ENCODE results near the gene SELPLG.
"Not testable (repeated sequence)": the region's sequence is repeated elsewhere in the genome, so short reads cannot be mapped to it uniquely, and the experiment has no call there.

SELPLG gene

DNA sequence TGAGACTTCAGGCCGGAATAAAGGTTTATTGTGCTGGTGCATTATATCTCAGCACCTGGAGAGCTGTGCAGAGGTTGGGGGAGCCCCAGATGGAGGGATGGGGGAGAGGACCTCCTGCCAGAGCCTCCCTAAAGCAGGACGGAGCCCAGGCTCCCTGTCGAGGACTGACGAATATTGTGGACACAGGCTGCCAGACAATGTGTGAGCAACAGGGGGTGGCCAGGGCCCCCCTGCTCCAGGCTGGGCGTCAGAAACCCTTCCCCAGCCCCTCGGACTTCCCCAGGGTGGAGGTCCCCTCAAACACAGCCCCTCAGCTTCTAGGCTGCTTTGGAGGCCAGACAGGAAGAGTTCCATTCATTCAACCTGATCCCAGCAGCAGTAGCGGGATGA, 43.9 kb downstream of the SELPLG start:
- DNase-seq (ENCODE audit: low read depth), result no peak

DNA sequence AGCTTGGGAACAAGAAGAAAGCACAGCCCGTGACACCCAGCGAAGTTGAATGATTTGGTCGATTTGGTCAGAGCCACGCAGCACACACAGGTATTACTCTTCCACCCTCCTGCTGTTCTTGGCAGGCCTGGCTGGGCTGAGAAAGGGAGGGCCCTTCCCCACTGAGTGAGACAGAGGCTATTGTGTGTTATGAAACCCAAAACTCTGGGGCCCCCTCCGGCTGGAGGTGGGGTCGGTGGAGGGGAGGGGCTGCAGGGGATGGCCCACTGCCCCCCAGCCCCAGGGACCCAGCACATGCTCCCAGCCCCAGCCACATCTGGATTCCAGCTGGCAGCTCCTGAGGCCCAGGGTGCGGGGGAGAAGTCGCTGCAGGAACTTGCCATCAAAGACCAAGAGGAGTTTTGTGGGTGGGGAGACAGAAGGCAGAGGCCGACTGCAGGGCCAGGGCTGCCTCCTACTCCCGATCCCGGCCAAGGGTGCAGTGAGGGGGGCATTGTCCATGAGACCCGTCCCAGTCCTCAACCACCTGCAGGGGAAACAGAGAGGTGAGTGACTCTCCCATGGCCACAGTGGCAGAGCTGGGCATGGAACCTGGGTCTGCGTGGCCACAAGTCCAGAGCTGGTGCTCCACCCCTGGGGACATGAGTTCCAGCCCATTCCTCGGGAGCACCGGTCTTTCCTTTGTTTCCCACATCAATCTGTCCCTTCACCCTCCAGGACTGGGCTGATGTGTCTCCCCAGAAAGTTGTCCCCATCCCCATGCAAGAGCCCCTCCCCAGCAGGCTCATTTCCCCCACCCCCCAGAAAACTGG, 44.5 kb downstream of the SELPLG start:
- DNase-seq (ENCODE audit: low read depth), result no peak

DNA sequence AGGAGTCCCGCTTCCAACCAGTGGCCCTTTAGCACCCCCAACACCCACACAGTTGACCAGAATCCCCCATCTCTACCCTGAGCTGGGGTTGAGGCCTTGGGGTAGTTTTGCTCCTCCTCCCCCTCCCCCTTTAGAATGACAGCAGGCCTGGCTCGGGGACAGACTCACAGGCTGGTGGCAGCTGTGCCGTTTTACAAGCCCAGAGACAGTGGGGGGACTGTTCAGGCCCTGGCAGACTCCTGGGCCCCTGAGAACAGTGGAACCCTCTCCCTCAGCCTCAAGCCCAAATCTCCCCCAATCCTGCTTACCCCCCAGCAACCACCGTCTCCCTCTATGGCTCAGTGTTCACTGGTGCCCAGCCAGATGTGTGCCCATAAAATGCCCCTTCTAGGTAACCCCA, 45.9 kb downstream of the SELPLG start:
- no peak for DNase-seq (ENCODE audit: low read depth)

DNA sequence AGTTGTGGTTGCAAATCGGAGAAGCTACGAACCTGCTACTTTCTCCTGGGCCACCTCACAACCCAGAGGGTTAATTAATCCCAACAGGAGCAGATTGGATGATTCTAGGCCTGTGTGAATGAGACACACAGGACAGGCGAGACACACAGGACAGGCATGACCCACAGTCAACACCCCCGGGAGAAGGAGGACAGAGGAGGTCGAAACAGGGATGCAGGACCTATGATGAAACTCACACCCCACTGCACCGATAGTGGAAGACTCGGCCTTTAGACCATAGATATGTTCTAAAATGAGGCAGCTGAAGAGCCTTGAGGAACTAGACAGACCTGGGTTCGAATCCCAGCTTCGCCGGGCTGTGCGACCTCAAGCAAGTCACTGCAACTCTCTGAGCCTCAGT, 47.4 kb downstream of the SELPLG start:
- no peak for DNase-seq (ENCODE audit: low read depth)

DNA sequence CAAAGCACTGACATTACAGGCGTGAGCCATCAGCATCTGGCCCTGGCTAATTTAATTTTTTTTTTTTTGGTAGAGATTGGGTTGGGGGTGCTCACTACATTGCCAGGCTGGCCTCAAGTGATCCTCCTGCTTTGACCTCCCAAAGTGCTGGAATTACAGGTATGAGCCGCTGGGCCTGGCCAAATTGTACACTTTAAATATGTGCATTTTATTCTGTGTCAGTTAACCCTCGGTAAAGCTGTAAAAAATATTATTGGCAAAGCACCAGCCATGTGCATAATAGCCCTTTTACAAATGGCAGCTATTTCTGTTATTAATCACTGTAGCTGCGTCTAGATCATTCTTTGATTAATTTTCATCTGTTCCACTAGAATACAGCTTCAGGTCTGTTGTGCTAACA, 47.8 kb downstream of the SELPLG start:
- DNase-seq (ENCODE audit: low read depth), result no peak

DNA sequence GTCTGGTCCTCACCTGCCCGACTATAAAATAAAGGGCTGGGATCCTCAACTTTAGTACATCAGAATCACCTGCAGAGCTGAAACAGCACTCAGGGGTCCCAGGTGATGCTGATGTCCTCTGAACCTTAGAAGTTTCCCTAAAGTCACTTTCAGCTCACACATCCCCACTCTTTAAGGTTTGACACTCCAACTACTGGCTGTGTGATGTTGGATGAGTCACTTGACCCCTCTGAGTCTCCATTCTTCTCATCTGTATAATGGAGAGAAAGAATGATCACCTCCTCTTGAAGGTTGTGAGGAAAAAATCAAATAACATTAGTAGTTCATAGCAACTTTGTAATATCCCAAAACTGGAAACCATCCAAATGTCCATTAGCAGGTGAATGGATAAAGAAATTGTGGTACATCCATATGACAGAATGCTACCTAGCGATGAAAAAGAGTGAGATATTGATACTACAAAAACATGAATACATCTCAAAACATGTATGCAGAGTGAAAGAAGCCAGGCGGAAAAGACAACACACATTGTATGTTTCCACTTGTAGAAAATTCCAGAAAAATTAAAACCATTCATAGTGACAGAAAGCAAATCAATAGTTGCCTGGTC, 49.1 kb downstream of the SELPLG start:
- DNase-seq (ENCODE audit: low read depth), result no peak

DNA sequence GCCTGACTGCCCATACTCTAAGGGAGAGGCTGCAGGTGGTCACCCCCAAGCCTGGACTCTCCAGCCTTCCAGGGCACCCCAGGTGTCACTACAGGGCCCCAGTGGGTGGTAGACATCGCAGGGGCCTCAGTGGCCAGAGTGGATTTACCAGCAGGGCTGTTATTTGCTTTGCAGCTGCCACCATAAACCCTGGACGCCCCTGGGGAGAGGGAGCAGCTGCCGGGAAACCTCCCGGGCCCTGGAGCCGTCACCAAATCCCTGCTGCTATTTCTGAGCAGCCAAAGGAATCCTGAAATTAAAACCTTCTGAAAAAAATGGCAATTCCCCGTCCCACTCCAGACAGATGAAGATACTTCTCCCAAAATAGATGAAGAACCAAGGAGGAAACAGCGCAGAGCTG, 49.7 kb downstream of the SELPLG start:
- no peak for DNase-seq (ENCODE audit: low read depth)

DNA sequence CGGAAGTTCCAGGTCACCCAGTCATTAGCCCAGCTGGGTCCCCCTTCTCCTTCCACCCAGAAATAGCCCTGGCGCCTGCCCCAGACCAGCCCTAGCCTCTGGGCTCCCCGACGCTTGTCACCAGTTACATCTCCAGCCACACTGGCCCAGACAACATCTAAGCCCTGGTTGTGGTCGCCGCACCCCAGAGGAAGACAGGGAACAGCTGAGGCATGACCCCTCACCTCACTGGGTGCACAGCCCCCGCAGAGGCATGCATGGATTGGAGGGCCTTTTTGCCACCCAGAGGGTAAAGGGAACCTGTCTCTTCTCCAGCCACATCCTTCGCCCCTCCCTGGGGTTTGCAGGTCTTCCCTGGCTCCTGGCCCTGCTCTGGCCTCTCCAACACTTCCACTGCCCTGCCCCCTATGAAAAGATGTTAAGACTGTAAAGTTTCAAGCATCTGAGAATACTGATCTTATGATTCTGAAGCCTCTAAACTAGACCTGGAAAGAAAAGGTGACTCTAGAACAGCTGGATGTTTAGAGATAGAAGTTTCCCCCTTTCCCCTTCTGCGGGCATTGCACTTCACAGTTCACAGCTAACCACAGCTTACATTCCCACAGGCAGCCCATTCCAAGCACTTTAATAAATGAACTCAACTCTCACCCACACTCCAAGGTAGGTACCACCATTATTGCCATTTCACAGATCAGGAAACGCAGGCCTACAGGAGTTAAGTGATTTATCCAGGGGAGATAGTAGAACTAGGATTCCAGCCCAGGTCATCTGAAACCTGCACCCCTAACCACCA, 50.5 kb downstream of the SELPLG start:
- DNase-seq (ENCODE audit: low read depth), result no peak

DNA sequence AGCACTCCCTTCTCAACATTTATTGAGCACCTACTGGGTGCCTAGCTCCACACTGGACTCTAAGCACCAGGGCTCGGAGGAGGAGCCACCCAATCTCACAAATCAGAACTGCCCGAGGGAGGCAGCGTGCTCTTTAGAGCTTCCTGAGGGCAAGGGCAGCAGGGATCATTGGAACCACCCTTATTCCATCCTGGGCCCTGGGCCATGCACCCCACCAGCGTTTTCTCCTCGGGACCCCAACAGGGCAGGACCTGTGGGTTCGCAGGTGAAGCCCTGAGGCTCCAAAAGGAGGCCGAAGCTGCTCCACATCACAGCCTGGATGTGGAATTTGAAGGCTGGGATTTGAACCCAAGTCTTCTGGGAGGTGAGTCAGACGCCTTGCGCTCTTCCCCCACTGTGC, 51.2 kb downstream of the SELPLG start:
- no peak for DNase-seq (ENCODE audit: low read depth)

DNA sequence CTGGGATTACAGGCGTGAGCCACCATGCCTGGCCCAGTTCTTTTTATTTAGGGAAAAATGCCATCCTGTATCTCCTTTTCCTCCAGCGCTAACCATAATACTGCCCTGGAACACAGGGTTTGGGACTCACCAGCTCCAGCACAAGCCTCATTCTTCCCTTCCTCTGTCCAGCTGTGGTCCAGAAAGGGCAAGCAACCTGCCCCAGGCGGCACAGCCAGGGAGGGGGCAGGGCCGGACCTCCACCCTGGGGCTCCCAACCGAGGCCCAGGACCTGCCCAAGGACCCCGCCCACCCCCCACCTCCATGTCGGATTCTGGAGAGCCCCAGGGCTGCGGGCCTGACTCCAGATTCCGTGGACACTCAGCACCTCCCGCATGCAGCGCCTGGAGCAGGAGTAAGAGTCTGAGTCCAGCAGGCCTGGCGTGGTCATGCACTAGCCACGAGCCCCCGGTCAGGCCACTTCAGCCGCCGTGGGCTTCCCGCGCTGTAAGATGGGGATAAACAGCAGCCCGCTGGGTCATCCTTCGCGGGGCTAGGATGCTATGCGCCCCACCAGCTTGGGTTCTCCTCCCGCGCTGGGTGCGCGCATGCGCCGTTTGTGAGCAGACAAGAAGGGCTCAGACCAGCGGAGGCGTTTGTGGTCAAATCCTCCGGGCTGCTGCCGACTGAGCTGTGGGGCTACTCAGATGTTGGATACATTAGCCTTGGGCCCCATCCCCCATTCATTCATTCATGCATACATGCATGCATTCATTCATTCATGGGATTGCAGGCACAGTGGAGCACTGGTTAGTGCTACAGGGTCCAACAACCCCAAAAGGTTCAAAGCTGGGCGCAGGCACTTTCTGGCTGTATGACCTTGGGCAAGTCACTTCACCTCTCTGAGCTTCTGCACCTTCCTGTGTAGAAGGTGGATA, 52.1 kb downstream of the SELPLG start:
- DNase-seq (ENCODE audit: low read depth), result no peak

DNA sequence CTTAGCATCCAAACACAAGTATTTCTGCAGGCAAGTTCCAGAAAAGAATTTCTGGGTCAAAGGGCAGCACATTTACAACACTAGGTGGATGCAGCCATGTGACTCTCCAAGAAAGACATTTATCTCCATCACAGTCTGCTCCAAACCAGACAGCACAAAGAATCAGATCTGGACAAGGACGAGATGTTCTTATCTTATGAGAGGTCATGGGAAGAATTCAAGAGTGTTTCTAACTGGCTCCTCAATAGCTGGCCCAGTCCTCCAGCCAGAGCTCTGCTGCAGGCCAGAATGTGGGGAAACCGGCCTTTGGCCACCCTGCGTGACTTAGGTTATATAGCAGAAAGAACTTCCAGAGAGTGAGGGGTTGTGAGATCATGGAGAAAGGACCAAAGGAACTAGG, 53.2 kb downstream of the SELPLG start:
- DNase-seq (ENCODE audit: low read depth), result no peak

DNA sequence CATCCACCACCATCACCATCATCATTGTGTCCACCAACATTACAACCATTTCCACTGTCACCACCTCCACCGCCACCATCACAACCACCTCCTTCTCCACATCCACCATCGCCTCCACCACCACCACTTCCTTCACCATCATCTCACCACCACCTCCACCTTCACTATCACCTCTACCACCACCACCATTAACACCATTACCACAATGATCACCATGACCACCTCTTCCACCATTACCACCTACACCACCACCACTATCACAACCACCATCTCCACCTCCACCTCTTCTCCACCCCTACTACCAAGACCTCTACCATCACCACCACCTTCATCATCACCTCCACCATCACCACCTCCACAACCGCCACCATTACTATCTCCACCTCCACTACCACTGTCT, 54.9 kb downstream of the SELPLG start:
- no peak for DNase-seq (ENCODE audit: low read depth)

DNA sequence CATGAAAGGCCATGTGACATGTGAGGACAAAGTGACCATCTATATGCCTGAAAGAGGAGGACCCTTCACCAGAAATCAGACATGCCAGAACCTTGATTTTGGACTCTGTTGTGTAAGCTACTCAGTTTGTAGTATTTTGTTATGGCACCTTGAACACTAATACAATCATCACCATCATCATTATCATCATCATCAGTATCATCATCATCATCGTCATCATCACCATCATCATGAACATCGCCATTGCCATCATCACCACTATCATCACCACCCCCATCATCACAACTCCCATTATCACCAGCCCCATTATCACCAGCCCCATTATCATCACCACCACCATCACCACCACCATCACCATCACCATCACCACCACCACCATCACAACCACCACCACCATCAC, 55.4 kb downstream of the SELPLG start:
- no peak for DNase-seq (ENCODE audit: low read depth)

DNA sequence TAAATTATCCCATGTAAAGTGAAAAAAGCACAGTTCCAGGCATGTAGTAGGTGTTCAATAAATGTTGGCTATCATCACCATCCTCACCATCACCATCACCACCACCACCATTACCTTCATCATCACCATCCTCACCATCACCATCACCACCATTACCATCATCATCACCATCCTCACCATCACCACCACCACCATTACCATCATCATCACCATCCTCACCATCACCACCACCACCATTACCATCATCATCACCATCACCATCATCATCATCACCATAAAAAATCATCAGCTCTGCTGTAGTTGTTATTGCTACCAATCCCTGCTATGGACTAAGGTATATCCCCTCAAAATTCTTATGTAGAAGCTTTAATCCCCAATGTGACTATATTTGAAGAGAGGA, 56.2 kb downstream of the SELPLG start:
- DNase-seq (ENCODE audit: low read depth), result no peak

DNA sequence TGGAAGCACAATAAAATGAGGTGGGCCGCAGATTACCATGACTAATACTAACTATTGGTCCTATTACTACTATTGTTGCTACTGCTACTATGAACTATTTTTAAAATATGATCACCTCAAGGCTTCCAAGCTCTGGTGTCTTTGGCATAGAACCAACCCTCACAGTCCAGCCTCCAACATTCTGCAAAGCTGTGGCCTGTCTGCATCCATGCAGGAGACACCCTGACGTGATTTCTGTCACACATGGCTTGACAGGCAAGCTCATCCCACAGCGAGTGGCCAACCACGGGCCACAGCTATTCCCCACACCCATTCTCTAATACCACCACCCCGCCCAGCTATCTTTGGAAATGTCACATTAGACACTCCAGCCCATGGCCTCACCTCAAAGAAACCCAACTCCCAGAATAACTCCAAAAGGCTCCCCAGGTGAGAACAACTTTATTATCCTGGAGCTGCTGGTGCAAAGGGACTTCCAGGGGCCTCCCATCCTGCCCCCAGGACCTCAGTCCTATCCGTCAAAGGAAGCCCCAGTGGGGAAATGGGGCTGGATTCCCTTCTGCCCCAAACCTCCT, 56.9 kb downstream of the SELPLG start:
- DNase-seq (ENCODE audit: low read depth), result no peak

DNA sequence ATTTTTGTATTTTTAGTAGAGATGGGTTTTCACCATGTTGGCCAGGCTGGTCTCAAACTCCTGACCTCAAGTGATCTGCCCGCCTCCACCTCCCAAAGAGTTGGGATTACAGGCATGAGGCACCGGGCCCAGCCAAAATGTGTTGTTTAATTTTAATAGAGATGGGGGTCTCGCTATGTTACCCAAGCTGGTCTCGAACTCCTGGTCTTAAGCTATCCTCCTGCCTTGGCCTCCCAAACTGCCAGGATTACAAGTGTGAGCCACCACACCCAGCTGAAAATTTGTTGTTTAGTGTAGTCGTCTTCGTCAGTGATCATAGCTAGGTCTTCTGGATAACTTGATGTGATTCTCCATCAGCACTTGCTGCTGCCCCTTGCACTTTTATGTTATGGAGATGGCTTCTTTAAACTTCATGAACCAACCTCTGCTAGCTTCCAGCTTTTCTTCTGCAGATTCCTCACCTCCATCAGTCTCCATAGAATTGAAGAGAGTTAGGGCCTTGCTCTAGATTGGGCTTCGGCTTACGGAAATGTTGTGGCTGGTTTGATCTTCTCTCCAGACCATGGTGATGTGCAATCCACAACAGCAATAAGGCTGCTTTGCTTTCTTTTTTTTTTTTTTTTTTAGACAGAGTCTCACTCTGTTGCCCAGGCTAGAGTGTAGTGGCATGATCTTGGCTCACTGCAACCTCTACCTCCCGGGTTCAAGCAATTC, 58.3 kb downstream of the SELPLG start:
- no peak for DNase-seq (ENCODE audit: low read depth)

DNA sequence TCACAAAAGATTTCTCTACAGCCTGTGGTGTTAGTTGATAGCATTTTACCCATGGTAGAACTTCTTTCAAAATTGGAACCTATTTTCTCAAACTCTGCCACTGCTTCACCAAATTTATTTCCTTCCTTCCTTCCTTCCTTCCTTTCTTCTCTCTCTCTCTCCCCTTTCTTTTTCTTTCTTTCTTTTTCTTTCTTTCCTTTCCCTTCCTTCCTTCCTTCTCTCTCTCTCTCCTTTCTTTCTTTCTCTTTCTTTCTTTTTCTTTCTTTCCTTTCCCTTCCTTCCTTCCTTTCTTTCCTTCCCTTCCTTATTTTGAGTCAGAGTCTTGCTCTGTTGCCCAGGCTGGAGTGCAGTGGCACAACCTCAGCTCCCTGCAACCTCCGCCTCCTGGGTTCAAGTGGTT, 59.4 kb downstream of the SELPLG start:
- DNase-seq (ENCODE audit: low read depth), result not testable (repeated sequence)

DNA sequence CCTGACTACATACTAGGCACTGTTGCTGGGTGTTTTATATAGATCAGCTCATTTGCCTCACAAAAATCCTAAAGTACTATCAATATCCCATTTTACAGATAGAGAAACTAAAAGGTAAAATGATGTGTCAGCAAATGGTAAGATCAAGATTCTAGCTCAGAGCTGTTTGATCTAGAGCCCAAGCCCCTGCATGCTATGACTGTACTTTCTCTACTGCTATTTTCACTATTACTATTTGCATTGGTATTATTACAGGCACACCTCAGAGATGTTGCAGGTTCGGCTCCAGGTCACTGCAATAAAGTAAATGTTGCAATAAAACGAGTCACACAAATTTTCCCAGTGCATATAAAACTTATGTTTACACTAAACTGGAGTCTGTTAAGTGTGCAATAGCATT, 60.4 kb downstream of the SELPLG start:
- DNase-seq (ENCODE audit: low read depth), result no peak

DNA sequence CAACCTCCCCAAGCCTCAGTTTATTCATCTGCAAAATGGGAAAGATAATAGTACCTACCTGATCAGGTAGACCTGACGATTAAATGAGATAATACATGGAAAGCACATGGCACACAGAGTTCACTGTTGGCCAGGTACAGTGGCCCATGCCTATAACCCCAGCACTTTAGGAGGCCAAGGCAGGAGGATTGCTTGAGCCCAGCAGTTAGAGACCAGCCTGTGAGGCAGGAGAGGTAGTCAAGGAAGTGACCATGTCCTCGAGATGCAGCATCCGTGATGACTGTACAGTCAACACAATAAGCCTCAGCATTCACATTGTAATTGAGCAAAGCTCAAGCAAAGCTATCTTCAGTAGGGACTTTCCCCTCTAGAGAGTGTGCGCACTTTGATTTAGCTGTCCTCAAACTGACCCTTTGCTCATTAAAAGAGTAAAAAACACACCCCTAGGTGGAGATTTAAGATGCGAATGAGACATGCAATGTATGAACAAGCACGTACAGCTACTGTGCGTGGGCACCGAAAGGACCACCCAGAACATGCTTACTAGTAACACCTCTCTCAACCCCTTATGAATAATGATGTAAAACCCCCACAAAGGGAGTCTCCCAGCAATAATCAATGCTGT, 61.4 kb downstream of the SELPLG start:
- no peak for DNase-seq (ENCODE audit: low read depth)

Data from stimulated activated CD4-positive, alpha-beta T cell treated with anti-CD3 and anti-CD28 coated beads, Interleukin-2, amount 100 ng/mL, for 4 hours (primary cell).